Esophagus squamous epithelium (tissue), 4 donors: Measurements from ENCODE around the gene KLHL4.

Experiments
- POLR2A ChIP-seq, 4 donors: fragments of 450-650 bp; IDR thresholded peaks; one replicate each; pipeline ENCODE4 v1.6.1; 2017; ENCODE audit warnings: antibody characterized with exemption in 4 of 4, mild to moderate bottlenecking in 4 of 4, moderate library complexity in 3 of 4
- TF ChIP-seq, protein P1 (sequence below), 6 experiments: fragments of 450-650 bp in 4 of 6; fragments of 200-600 bp in 2 of 6; sonication (generic) in 2 of 6; IDR thresholded peaks; one replicate each; pipeline ENCODE4 v1.5.1; 2016 to 2019; ENCODE audit warnings: antibody characterized with exemption in 6 of 6, mild to moderate bottlenecking in 4 of 6, moderate library complexity in 4 of 6

DNA sequence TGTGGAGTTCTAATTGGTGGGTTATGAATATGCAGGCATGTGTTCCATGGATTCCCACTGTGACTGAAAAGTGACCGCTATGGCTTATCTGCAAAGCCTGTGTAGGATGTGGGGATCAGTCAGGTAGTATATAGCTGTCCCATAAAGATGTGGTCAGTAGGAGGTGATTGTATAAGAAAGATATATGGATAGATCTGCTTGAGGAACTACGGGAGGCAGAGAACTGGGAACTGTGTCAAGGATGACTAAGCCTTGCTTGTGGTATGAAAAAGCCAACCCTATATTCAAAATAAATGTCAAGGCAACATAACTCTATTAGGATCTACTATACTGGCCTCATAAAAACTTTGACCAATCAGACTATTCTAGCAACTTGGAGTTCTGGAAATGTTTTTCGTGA lies 185.2 kb downstream of the KLHL4 start:
- TF ChIP-seq POLR2A (IDR thresholded peaks at IDR 0.05), result no peak
- TF ChIP-seq, protein P1, sequence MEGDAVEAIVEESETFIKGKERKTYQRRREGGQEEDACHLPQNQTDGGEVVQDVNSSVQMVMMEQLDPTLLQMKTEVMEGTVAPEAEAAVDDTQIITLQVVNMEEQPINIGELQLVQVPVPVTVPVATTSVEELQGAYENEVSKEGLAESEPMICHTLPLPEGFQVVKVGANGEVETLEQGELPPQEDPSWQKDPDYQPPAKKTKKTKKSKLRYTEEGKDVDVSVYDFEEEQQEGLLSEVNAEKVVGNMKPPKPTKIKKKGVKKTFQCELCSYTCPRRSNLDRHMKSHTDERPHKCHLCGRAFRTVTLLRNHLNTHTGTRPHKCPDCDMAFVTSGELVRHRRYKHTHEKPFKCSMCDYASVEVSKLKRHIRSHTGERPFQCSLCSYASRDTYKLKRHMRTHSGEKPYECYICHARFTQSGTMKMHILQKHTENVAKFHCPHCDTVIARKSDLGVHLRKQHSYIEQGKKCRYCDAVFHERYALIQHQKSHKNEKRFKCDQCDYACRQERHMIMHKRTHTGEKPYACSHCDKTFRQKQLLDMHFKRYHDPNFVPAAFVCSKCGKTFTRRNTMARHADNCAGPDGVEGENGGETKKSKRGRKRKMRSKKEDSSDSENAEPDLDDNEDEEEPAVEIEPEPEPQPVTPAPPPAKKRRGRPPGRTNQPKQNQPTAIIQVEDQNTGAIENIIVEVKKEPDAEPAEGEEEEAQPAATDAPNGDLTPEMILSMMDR (IDR thresholded peaks at IDR 0.05), result no peak
